Naive B cell (primary cell): ENCODE measurements around the gene UQCRC1. TPM values are rescaled to one million over a fixed set of nuclear protein-coding genes. Genes with fewer than 3 reads are reported as not detected.
A peak's percentile ranks its signal among the peaks of the same experiment; 100 is the strongest.

Experiments
- ATAC-seq, 2 donors: fragments of 150-1000 bp; cut with Tn5 transposase; 2 replicates each; pipeline ENCODE4 v1.10.0; 2021; ENCODE audit warnings: low read depth in 2 of 2, mild to moderate bottlenecking in 2 of 2, moderate library complexity in 2 of 2
- DNase-seq: peaks from one replicate; pipeline ENCODE4 v3.0.0; 2022
- H3K27ac Mint-ChIP-seq, 6 donors: one replicate each; pipeline ENCODE4 v1.8.0; 2020 to 2022; ENCODE audit warnings: mild to moderate bottlenecking in 6 of 6, mixed read lengths in 6 of 6, moderate library complexity in 5 of 6, inconsistent platforms in 2 of 6
- H3K27me3 Mint-ChIP-seq, 3 donors: one replicate each; pipeline ENCODE4 v1.8.0; 2021 to 2022; ENCODE audit warnings: mixed read lengths in 3 of 3, mild to moderate bottlenecking in 1 of 3
- H3K36me3 Mint-ChIP-seq, 2 donors: one replicate each; pipeline ENCODE4 v1.8.0; 2020 to 2022; ENCODE audit warnings: mixed read lengths in 2 of 2, inconsistent platforms in 1 of 2, mild to moderate bottlenecking in 1 of 2
- H3K4me1 Mint-ChIP-seq, 3 donors: one replicate each; pipeline ENCODE4 v1.8.0; 2020 to 2022; ENCODE audit warnings: mixed read lengths in 3 of 3, inconsistent platforms in 1 of 3, mild to moderate bottlenecking in 1 of 3, moderate library complexity in 1 of 3
- H3K4me3 Mint-ChIP-seq, 8 donors: one replicate each; pipeline ENCODE4 v1.8.0; 2020 to 2022; ENCODE audit warnings: mild to moderate bottlenecking in 8 of 8, mixed read lengths in 8 of 8, moderate library complexity in 8 of 8, inconsistent platforms in 2 of 8
- H3K9me3 Mint-ChIP-seq, 7 donors: one replicate each; pipeline ENCODE4 v1.8.0; 2020 to 2022; ENCODE audit warnings: mixed read lengths in 7 of 7, mild to moderate bottlenecking in 5 of 7, inconsistent platforms in 2 of 7, moderate library complexity in 1 of 7
- polyA plus RNA-seq, 6 donors: library from polyadenylated mRNA; unstranded; fragments of 300-500 nt; fragmentation: Illumina TruSeq; gene quantifications; one replicate each; pipeline ENCODE4 v1.2.3, GENCODE V29; 2021; ENCODE audit warnings: low read depth in 6 of 6

Gene UQCRC1
- polyA plus RNA-seq, 6 donors from 2014 or later, result 152 to 385 (median 155) TPM

GRCh38 chr3:48592519-48593087 lies 16.8 kb downstream of the UQCRC1 start:
- H3K4me1 Mint-ChIP-seq, result peaks cover 10 to 19% (median 13%) of the 10 kb centered on the region in 3 donors
- H3K27ac Mint-ChIP-seq, result no peak overlapping the region
- no peaks in the 10 kb centered on the region for H3K36me3 Mint-ChIP-seq
- H3K9me3 Mint-ChIP-seq, result no peaks in the 10 kb centered on the region
- no peak for DNase-seq
- no peak overlapping the region for H3K4me3 Mint-ChIP-seq
- H3K27me3 Mint-ChIP-seq, result peaks cover 14 to 80% (median 65%) of the 10 kb centered on the region in 3 donors
- no peak for ATAC-seq

- ATAC-seq, result no peak
- DNase-seq, result no peak
- Mint-ChIP-seq H3K27ac (no peak overlapping the region), H3K9me3 (no peaks in the 10 kb centered on the region), H3K4me1 (peaks cover 6 to 15% (median 13%) of the 10 kb centered on the region in 3 donors), H3K4me3 (no peak overlapping the region), H3K27me3 (peaks cover 14 to 86% (median 71%) of the 10 kb centered on the region in 3 donors), H3K36me3 (no peaks in the 10 kb centered on the region)
These were observed 17.4 kb downstream of the UQCRC1 start for GRCh38 chr3:48591886-48592518.

GRCh38 chr3:48591436-48591835 lies 18.0 kb downstream of the UQCRC1 start:
- DNase-seq, result no peak
- H3K36me3 Mint-ChIP-seq, result no peaks in the 10 kb centered on the region
- H3K4me1 Mint-ChIP-seq, result peaks cover 6 to 15% (median 13%) of the 10 kb centered on the region in 3 donors
- no peaks in the 10 kb centered on the region for H3K9me3 Mint-ChIP-seq
- H3K27ac Mint-ChIP-seq, result no peak overlapping the region
- H3K4me3 Mint-ChIP-seq, result no peak overlapping the region
- ATAC-seq, result no peak
- peaks cover 17 to 89% (median 77%) of the 10 kb centered on the region in 3 donors for H3K27me3 Mint-ChIP-seq

- Mint-ChIP-seq H3K4me1 (no peaks in the 10 kb centered on the region), H3K9me3 (no peaks in the 10 kb centered on the region), H3K27me3 (peaks cover 13 to 68% (median 63%) of the 10 kb centered on the region in 3 donors), H3K27ac (peak overlapping the region in 1 of 6 donors; percentile 74), H3K4me3 (no peak overlapping the region), H3K36me3 (no peaks in the 10 kb centered on the region)
- ATAC-seq (no peak), DNase-seq (no peak)
These were observed 21.2 kb downstream of the UQCRC1 start for GRCh38 chr3:48588230-48588629.

- peak overlapping the region in 1 of 6 donors; percentile 36 for H3K27ac Mint-ChIP-seq
- H3K9me3 Mint-ChIP-seq, result no peaks in the 10 kb centered on the region
- peaks cover 9 to 62% (median 57%) of the 10 kb centered on the region in 3 donors for H3K27me3 Mint-ChIP-seq
- ATAC-seq (no peak), DNase-seq (no peak)
- H3K36me3 Mint-ChIP-seq, result no peaks in the 10 kb centered on the region
- no peak overlapping the region for H3K4me3 Mint-ChIP-seq
- H3K4me1 Mint-ChIP-seq, result no peaks in the 10 kb centered on the region
These were observed 21.8 kb downstream of the UQCRC1 start for GRCh38 chr3:48587686-48588085.

GRCh38 chr3:48585411-48585810 lies 24.0 kb downstream of the UQCRC1 start:
- DNase-seq (no peak), ATAC-seq (no peak)
- Mint-ChIP-seq H3K4me3 (no peak overlapping the region), H3K27me3 (peaks cover 8 to 44% (median 42%) of the 10 kb centered on the region in 3 donors), H3K9me3 (no peaks in the 10 kb centered on the region), H3K27ac (no peak overlapping the region), H3K4me1 (no peaks in the 10 kb centered on the region), H3K36me3 (no peaks in the 10 kb centered on the region)

- DNase-seq (no peak), ATAC-seq (no peak)
- Mint-ChIP-seq H3K27me3 (peaks cover 8 to 39% (median 36%) of the 10 kb centered on the region in 3 donors), H3K4me1 (no peaks in the 10 kb centered on the region), H3K4me3 (no peak overlapping the region), H3K27ac (peak overlapping the region in 1 of 6 donors; percentile 49), H3K9me3 (no peaks in the 10 kb centered on the region), H3K36me3 (no peaks in the 10 kb centered on the region)
These were observed 24.6 kb downstream of the UQCRC1 start for GRCh38 chr3:48584836-48585235.

GRCh38 chr3:48581621-48582481 lies 27.6 kb downstream of the UQCRC1 start:
- Mint-ChIP-seq H3K9me3 (no peaks in the 10 kb centered on the region), H3K4me3 (no peak overlapping the region), H3K27me3 (peaks cover 4 to 10% (median 6%) of the 10 kb centered on the region in 3 donors), H3K4me1 (no peaks in the 10 kb centered on the region), H3K36me3 (no peaks in the 10 kb centered on the region), H3K27ac (peak overlapping the region in 1 of 6 donors; percentile 29)
- DNase-seq (no peak), ATAC-seq (no peak)

- ATAC-seq, result no peak
- H3K36me3 Mint-ChIP-seq, result no peaks in the 10 kb centered on the region
These were observed 32.8 kb downstream of the UQCRC1 start for GRCh38 chr3:48576647-48577046.

GRCh38 chr3:48575366-48575765 lies 34.1 kb downstream of the UQCRC1 start:
- no peak for ATAC-seq
- H3K36me3 Mint-ChIP-seq, result no peaks in the 10 kb centered on the region
- DNase-seq, result no peak
- H3K9me3 Mint-ChIP-seq, result no peaks in the 10 kb centered on the region
- H3K27ac Mint-ChIP-seq, result peak overlapping the region in 1 of 6 donors; percentile 31
- H3K27me3 Mint-ChIP-seq, result no peaks in the 10 kb centered on the region
- no peaks in the 10 kb centered on the region for H3K4me1 Mint-ChIP-seq
- no peak overlapping the region for H3K4me3 Mint-ChIP-seq

More at GRCh38 chr3:48576647-48577046, 32.8 kb downstream of the UQCRC1 start:
- Mint-ChIP-seq H3K27me3 (no peaks in the 10 kb centered on the region), H3K27ac (no peak overlapping the region), H3K4me1 (no peaks in the 10 kb centered on the region), H3K9me3 (no peaks in the 10 kb centered on the region), H3K4me3 (no peak overlapping the region)
- DNase-seq, result no peak

- no peak overlapping the region for H3K27ac Mint-ChIP-seq
- no peaks in the 10 kb centered on the region for H3K36me3 Mint-ChIP-seq
- H3K4me3 Mint-ChIP-seq, result no peak overlapping the region
- H3K9me3 Mint-ChIP-seq, result no peaks in the 10 kb centered on the region
- no peaks in the 10 kb centered on the region for H3K27me3 Mint-ChIP-seq
- DNase-seq, result no peak
- no peaks in the 10 kb centered on the region for H3K4me1 Mint-ChIP-seq
- ATAC-seq, result no peak
These were observed 35.4 kb downstream of the UQCRC1 start for GRCh38 chr3:48573973-48574585.

GRCh38 chr3:48572517-48572916 lies 36.9 kb downstream of the UQCRC1 start:
- ATAC-seq, result no peak
- no peaks in the 10 kb centered on the region for H3K27me3 Mint-ChIP-seq
- H3K4me3 Mint-ChIP-seq, result no peak overlapping the region
- no peak for DNase-seq
- H3K9me3 Mint-ChIP-seq, result no peaks in the 10 kb centered on the region
- H3K4me1 Mint-ChIP-seq, result no peaks in the 10 kb centered on the region
- peak overlapping the region in 2 of 6 donors; percentile 33 to 49 for H3K27ac Mint-ChIP-seq
- no peaks in the 10 kb centered on the region for H3K36me3 Mint-ChIP-seq

GRCh38 chr3:48571938-48572337 lies 37.5 kb downstream of the UQCRC1 start:
- ATAC-seq (no peak), DNase-seq (no peak)
- no peaks in the 10 kb centered on the region for H3K36me3 Mint-ChIP-seq
- no peak overlapping the region for H3K4me3 Mint-ChIP-seq
- no peak overlapping the region for H3K27ac Mint-ChIP-seq
- no peaks in the 10 kb centered on the region for H3K4me1 Mint-ChIP-seq
- H3K9me3 Mint-ChIP-seq, result no peaks in the 10 kb centered on the region
- no peaks in the 10 kb centered on the region for H3K27me3 Mint-ChIP-seq
